ENCODE results near the gene ZBBX. TPM values are rescaled to one million over a fixed set of nuclear protein-coding genes. Genes with fewer than 3 reads are reported as not detected.

ZBBX gene
- total and polyA plus RNA-seq, 3 experiments from 2014 or later = not detected

Other genes with a start within 250 kb of the ZBBX start
- gene SERPINI2, start 93.7 kb upstream of the ZBBX start, total RNA-seq = not detected
- gene SERPINI2, start 93.7 kb upstream of the ZBBX start, polyA plus RNA-seq = not detected